Inflammatory macrophage treated with lipopolysaccharide for 1 hour (primary cell): ENCODE results near the gene CNTNAP5.

ENCODE experiments used
- DNase-seq, 2 donors: peaks; one replicate each; pipeline ENCODE4 v3.0.0-alpha.2; 2020 to 2022

CNTNAP5 gene

DNA sequence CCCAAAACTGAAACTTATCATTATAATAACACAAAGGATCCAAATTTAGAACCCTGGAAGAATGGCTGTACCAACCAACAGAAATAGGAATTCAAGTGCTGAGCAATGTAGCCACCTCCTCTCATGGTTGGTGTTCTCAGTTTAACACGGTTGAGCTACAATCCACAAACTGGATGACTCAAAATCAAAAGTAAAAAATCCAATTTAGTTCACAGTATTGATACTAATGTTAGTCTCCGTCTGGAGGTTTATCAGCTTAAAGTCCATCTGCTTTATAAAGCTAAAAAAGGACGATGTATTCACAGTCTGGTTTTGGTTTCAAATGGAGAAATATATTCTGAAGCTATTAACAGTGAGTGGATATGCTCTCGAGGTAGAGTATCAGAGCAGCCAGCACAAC is 40.5 kb downstream of the CNTNAP5 start:
- DNase-seq, result no peak

DNA sequence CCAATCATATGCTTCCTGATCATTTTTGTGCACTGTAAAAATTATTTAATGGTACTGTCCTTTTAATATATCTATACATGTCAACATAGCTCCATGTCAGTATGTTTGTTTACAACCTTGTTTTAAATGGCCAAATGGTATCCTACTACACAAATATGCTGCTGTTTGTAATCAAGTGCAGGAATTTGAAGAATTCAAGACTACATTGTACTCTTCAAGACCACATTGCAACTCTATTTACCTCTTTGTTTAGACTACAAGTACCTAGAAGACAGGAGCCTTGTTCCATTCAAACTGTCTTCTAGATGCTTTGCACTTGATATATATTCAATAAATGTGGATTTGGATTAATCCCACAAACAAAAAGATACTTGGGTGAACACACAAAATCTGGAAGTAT is 41.7 kb downstream of the CNTNAP5 start:
- no peak for DNase-seq

DNA sequence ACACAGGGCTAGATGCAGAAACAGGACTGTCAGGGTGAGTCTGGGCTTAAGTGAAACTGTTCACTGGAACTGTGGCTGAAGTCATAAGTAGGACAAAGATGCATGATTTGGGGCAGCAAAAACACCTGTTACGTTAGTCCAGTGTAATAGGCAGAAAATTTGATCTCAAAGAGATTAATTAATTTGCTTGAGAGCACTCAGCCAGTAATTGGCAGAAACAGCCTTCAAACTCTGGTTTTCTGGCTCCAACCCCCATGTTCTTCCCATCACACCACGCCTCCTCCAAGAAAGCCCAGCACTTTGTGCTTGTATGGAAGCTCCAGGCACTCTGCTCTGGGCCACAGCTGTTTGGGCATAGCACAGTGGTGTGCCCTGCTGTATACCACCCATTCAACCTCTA is 54.0 kb downstream of the CNTNAP5 start:
- DNase-seq, result no peak

DNA sequence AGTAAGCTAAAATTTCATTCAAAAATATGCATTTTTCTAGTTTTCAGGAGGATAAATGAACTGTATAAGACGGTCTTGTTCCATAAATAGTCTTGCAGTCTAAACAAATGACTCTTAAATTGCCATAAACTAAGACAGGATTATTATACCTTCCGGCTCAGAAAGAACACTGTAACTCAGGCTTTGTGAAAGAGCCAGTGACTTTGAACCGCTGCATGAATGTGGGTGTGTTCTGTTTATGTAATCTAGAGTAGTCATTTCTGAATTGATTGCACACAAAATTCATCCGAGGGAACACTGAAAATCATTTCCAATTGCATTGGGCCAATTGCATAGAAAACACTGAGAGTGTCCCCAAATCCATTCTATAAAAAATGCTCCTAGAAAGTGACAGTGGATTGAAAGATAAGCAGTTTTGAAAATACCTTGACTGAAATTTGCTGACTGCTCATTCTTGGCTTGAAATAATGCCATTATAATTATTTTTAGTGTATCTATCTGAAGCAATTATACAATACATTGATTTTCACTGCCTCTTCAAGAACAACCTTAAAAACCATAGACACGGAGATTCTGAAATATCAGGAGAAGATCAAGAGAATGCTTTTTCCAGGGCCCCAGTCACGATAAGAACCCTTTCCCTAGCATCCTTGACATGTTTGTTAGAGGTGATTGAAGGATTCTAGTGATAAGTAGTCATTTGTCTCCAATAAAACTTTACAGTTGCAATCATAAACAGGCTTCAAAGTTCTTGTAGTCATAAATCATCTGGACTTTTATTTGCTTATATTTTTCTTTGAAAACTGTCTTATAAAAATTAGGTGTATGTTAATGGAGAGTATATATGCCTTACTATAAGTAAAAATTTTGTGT is 55.4 kb downstream of the CNTNAP5 start:
- DNase-seq, result no peak

DNA sequence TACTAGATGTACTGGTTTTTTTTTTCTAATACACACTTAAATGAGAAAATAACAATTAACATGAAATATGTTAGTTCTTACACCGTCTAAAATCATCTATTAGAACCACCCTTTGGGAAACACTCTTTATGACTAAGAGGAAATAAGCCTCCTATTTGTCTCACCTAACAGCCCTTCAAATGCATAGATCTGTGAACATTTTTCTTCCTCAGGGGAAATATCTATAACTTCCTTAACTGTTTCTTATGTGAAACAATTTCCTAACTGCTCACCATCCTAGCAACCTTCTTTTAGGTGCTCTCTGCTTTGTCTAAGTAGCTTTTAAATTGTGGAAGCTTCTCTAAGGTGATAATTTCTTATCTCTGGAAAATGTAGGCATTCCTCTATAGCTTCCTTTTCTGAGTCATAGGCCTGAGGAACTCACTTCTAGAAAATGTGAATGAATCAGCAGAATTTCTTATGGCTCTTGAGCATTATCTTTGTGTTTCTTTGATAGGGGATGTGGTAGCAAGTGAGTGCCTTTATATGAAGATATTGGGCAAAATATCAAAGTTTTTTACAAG is 56.1 kb downstream of the CNTNAP5 start:
- DNase-seq, result no peak

DNA sequence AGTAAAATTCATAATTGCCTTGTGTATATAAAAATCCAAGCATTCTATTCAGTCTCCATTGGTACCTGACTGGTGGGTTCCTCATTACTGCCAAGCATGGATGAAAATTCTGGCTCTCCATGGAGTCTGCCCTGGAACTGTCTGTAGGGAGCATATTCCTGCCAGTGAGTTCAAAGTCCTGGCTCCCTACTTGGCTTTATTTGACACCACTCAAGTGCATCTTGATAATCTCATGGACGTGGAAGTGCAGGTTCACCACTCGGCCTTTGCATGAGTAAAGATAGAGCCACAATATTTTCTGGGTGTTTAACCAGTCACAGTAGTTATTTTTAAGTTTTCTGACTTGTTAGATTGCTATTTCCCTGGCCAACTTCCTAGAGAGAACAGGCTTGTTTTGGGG is 63.5 kb downstream of the CNTNAP5 start:
- DNase-seq, result no peak

DNA sequence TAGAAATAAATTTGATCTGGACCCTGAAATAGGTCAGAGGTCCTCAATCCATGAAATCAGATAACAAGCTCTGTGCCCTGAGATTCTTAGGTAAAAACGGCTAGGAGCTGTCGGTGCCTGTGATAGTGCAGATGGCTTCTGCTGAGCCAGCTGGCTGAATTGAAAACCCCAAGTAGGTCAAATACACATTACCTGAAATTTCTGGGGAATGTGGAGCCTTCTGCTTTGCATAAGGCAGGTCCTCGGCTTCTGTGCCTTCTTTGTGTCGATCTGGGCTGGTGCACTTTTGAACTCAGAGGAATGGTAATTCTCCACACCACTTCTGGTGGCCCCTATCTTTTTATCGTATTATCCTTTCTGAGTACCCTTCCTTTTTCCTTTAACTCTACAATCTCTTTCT is 66.6 kb downstream of the CNTNAP5 start:
- DNase-seq, result no peak

DNA sequence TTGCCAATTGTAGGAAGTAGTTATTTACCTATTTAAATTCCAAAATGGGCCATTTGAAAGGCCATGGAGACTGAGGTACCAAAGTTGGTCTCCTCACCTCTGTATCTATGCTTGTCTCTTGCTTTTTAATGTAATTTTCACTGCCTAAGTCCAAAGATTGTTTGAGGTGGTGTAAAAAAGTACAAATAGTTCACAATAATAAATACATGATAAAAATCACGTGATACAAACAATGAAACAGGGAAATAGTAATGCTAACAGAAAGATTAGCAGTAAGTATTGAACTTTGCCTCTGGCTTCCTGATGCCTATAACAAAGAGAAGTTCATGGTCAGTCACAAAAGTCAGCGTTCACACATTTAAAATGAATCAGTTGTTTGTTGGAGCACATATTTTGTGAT is 67.6 kb downstream of the CNTNAP5 start:
- no peak for DNase-seq

DNA sequence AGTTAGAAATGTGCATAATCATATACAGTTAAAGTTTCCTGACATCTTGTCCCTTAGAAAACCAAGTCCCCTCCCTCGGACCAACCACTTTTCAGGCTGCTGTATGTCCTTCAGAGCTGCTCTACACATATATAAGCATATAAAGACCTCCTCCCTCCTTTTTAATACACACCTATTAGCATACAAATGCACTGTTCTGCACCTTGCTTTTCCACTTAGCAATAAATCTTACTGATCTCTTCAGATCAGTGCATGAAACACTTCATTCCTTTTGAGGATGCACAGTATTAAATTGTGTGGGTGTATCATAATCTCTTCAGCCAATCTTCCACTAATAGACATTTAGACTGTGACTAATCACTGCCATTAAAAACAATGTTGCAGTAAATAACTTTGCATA is 79.8 kb downstream of the CNTNAP5 start:
- DNase-seq, result no peak

DNA sequence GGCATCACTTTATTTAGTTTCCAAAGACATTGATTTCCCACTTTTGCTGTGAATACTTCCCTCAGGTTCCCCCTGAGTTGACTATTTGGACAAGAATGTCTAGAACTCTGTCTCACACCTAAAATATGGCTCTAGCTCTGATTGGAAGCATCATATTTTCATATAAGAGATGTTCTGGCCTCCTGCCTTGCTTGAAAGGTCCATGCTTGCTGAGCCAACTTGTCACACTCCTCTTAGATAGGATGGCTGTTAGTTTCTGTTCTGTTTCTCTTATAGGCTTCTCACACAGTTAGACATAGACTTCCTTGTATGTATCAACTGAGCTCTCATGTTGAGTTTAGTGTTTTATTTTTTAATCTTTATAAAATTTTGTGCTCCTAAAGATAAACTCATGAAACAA is 87.1 kb downstream of the CNTNAP5 start:
- DNase-seq, result no peak

DNA sequence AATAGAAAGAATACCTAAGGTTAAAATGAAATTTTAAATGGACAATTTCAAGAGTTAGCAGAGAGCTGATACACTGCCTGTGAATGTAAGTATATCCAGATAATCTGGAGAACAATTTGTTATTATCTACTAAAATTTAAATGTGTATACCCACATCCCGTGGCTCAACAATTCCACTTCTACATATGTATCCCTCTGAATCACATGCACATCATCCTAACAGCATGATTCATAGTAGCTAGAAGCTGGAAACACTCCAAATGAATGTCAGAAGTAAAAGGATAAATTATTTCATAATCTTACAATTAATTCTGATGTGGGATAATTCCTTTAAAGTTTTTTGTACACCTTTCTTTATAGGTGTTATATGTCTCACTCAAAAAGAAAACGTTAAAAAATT is 87.9 kb downstream of the CNTNAP5 start:
- no peak for DNase-seq

DNA sequence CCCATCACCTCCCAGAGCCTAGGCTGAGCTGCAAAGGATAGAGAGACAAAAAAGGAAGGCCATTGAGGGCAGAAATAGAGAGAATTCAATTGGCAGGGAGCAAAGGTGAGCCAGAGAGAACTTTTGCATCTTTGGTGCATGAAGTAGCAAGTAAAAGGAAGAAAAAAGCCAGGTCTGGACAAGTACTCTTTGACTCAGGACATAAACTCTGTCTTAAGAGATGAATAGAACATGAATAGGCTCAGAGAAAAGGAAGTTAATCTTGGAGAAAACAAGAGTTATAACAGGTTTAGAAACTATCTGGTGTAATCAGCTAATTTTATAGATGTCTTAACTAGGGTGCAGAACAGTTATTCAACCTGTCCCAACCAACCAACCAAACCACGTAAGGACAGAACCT is 95.2 kb downstream of the CNTNAP5 start:
- no peak for DNase-seq

DNA sequence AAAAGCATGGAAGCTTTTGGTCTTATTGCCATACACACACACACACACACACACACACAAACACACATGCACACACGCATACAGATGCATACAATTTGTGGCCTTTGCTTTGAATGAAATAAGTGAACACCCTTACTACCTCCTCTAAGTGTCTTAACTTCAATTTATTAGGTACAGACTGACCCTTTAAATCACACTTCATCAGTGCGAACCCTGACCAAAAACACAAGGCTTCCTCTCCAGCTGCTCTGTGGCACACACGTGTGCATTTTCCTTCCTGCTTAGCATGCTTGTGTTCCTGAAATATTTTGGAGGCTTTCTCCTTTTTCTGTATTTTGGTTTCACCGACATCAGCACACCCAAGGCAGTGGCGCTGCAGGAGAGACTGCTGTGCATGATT is 96.0 kb downstream of the CNTNAP5 start:
- DNase-seq, result no peak

DNA sequence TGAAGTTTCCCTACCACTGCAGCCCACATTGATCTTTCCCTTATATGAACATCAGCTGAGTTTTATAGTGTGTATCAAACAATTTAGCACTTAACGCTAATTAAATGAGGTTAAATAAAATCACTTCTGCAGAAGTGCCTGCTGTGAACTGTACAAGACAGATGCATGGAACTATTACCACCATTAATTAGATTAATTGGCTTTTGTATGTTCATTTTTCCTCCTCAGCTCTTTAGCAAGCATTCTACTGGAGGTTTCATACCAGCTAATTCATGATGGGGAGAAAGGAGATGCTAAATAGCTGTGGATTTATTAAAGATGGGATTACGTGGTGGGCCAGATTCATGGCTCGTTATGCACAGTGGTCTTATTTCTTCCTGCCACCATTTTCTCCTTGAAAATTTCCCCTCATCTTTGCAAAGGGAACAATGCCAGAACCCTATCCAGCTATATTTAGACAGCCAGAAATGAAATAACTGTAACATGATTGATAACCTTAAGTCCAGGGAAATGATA is 96.7 kb downstream of the CNTNAP5 start:
- DNase-seq, result no peak

DNA sequence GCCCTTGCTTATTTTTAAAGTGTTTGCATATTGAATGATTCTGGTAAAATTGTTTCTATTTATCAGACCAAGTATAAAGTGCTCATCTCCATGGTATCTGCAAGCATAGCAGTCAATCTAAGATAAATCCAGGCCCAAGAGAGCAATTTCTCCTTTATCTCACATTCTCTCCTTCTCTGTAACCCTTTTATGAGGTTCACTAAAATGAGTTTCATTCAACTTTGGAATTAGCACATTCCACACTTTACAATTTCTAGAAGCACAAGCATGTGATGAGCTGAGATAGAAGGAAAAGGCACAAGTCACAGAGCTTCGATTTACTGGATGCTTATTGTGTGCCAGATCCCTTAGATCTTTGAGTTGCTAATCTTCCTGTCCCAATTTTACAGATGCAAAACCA is 97.3 kb downstream of the CNTNAP5 start:
- DNase-seq, result no peak

DNA sequence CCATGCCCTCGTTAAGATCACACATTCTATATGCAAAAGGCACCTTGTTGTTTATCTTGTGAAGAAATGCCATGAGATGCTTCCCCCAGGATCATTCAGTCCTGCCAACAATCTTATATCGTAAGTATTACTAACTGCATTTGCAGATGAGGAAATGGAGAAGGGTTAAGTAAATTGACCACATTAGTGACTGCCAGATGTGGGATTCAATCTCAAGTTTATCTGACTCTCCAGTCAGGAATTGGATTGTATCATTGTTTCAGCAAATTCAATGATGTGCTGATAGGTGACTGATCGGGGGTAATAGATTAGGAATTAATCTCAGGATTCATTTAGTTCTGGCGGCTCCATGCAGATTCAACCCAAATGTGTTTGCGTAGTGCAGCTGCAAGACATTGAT is 106.2 kb downstream of the CNTNAP5 start:
- no peak for DNase-seq

DNA sequence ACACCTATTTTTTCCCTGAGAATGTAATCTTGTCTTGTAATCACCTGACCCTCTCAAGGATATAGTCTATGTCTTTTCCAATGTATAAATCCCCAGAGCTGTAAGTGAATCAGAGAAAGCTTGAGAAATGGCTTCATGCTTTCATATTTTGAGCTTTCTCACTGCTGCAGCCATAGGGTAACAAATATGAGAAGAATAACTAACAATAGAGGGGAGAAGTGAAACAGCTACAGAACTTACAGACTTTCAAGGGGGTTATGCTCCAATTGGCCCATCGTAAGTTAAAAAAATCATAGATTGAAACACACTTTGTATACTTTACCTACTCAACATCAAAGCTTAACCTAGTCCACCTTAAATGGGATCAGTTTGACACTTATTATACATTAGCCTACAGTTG is 111.0 kb downstream of the CNTNAP5 start:
- no peak for DNase-seq

DNA sequence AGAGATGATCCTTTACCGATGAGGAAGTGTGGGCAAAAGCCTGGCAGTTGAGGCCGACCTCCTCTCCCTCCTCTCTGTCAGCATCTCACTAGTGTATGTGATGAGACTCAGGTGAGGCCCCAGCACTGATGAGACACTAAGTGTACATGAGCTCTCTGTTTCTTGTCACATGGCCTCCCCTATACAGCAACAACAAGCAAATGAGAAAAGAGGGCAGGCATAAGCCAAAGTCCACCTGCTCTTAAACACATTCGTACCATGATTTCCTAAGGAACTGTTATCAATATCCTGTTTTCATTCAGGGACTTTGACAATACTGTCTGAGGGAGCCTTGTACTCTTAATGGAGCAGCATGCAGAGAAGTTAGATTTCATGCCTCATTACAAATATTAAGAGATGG is 113.0 kb downstream of the CNTNAP5 start:
- DNase-seq, result no peak

DNA sequence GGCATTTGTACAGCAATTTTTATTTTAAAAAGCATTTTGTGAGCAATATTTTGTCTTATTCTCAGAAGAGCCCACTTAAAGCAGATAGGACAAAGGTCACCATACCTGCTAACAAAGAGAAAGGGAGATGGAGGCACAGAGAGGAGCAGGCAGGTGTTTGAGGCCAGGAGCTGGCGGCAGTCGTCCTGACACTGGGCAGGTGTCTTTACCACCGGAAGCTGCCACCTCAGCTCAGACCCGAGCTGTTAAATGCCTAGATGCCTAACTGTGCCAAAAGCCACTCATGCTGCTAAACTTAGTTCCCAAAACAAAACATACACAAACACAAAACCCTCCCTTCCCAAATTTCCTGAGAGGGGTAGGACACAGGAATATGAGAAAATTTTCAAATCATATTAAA is 120.9 kb downstream of the CNTNAP5 start:
- no peak for DNase-seq

DNA sequence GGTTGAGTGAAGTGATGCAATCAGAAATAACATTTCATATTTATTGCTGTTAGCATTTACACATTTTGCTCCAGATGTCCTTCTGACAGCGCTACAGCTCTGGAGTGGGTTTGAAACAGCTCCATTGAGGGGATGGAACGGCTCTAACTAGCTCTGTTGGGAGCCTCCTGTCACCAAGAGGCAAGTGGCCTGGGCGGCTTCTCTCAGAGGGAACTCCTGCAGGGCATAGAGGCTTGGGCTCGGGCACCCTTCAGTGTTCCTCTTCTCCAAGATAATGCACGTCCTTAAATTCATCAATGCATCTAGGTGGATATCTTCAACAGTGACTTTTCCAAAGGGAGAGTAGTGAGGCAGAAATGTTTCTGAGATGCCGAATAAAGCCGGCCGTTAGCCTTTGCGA is 122.5 kb downstream of the CNTNAP5 start:
- DNase-seq, result no peak

DNA sequence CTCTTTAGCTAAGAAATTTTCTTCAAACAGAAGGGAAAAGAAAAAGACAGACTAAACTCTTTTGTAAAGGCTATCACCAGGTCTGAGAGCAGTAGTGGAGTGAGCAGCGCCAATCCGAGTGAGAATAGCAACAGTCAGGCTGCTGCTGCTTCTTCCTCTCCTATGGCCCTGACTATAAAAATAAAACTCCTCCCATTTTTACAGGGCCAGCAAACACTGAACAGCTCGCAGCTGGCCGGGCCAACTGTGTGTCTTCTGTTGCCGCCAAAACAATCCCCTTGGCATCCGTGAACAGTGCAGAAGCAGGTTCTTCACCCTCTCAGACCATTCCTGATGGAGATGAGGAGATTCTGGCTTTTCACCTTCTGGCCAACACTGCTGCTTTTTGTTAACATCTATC is 124.5 kb downstream of the CNTNAP5 start:
- no peak for DNase-seq

DNA sequence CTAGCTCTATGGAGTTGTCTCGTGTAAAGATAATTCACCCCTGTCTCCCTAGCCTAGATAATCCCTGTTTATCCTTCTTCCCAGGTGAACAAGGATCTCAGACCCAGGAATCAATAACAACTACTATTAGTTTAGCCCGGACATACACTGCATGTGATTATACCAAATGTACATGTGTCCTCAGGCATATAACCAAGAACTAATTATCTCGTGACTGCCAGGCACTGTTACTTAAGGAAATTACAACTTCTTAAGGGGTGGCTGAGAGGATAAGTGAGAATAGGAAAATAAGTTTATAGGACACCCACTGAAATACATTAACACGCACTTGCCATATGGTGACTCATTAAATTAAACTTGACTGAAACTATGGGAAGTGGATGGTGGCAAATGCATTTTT is 126.6 kb downstream of the CNTNAP5 start:
- no peak for DNase-seq

DNA sequence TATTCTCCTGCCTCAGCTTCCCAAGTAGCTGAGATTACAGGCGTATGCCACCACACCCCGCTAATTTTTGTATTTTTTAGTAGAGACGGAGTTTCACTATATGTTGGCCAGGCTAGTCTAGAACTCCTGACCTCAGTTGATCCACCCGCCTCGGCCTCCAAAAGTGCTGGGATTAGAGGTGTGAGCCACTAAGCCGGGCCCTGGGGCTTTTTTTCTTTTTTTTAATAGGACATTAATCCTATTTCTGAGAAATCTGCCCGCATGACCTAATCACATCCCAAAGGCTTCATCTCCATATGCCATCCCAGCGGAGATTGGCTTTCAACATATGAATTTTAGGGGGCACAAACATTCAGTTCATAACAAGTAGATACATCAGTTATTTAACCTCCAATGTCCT is 128.6 kb downstream of the CNTNAP5 start:
- no peak for DNase-seq

DNA sequence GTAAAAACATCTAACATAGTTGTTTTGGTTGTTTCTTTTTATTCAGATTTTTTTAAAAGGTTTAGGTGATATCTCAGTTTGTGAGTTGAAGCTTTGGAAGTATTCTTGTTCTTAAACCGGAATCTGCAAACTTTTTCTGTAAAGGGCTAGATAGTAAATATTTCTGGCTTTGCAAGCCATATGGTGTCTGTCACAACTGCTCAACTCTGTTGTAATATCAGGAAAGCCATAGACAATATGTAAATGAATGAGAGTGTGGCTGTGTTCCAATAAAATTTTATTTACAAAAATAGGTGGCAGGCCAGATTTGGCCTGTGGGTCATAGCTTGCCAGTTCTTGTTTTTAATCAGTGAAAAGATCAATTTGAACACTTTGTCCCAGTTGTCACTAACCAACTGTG is 134.1 kb downstream of the CNTNAP5 start:
- DNase-seq, result no peak

DNA sequence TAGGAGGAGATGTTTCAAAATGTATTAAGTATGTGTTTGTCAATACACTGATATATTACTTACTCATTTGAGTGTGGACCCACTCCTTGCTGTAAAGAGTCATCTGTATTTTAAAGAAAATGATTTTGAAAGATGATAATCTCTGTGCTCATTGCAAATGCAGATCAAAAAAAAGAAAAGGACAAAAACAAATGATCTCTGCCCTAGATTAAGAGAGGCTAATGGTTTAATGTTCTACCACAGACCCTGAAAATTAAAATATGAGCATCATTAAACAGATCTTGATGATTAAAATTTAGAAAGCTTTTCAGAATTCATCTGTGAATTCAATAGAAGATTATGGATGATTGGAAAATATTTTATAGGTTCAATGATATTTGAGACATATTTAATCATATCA is 136.5 kb downstream of the CNTNAP5 start:
- DNase-seq, result no peak
